Measurements from ENCODE around the gene CYP2F1. TPM values are rescaled to one million over a fixed set of nuclear protein-coding genes. Genes with fewer than 3 reads are reported as not detected.

CYP2F1 gene
- total and polyA plus RNA-seq, 10 of the 15 experiments (the other 5 are each of a cell fraction or from before 2014, with no cell fraction given): not detected

DNA sequence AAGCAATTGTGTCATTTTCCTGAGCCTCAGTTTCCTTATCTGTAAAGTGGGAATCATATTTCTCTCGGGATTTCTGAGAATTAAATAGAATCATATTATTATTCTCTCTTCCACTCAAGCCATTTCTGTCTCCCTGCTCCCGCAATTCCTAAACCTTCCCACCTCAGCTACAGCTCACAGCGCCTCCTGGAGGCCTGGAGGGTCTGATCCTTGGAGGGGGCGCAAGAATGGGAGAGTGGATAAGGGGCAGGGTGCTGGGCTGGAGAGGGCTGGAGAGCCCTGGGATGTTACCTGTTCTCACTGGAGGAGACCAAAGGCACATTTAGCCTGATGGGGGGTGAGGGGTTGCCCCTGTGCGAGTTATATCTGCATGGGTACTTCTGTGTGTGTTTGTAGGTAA lies 47.7 kb downstream of the CYP2F1 start:
- FAIRE-seq (no peak), ATAC-seq (no peak), DNase-seq (ENCODE audit: low read depth, low spot score) (no peak)
- intact Hi-C loops (cut with micrococcal nuclease; ENCODE audit: unreplicated experiment) (no loop called here), in situ Hi-C loops (cut with MboI) (no loop called here)
- WGBS (ENCODE audit: insufficient coverage, insufficient replicate concordance, low lambda C conversion rate, missing lambda C conversion rate): 74% methylated on average over 5 of the region's 5 CpGs
- ChIA-PET CTCF (interaction anchor here (0.7 kb wide), 1 partner anchor 138 kb away, joined by 3 read pairs; no protein-coding TSS in a partner anchor), RAD21 (ENCODE audit: unreplicated experiment) (no interaction called here), SMC1A (ENCODE audit: uncharacterized antibody, unreplicated experiment) (no interaction called here), POLR2A (no interaction called here)
- no peak overlapping the region for H3K9ac ChIP-seq (ENCODE audit: control insufficient read depth, insufficient read depth, low read length)
- BruUV-seq (replicated peaks): no TSS peak
- no peaks in the 10 kb centered on the region for H3K79me2 ChIP-seq (ENCODE audit: control insufficient read depth, insufficient read depth, low read length)
- H3K4me3 ChIP-seq: no peak overlapping the region
- H2AFZ ChIP-seq (ENCODE audit: control insufficient read depth, low read depth, low read length): no peak overlapping the region
- no peaks in the 10 kb centered on the region for H3K9me3 ChIP-seq (replicated peaks; ENCODE audit: control insufficient read depth, insufficient read depth, low read length)
- no peak overlapping the region for H3K4me2 ChIP-seq (ENCODE audit: control insufficient read depth, insufficient read depth)
- no peaks in the 10 kb centered on the region for H4K20me1 ChIP-seq (ENCODE audit: control insufficient read depth, insufficient read depth)
- H3K36me3 ChIP-seq (ENCODE audit: control insufficient read depth in 2 of 2, insufficient read depth in 2 of 2, low read length in 1 of 2): no peaks in the 10 kb centered on the region
- TF ChIP-seq IKZF2 (IDR thresholded peaks at IDR 0.05) (no peak), CBFB (IDR thresholded peaks at IDR 0.05; ENCODE audit: low read depth) (no peak), YY1 (IDR thresholded peaks at IDR 0.05; ENCODE audit: low read depth, low read length) (no peak), ZBTB33 (IDR thresholded peaks at IDR 0.05) (no peak), ZNF592 (IDR thresholded peaks at IDR 0.05) (no peak), ZSCAN29 (IDR thresholded peaks at IDR 0.05) (no peak), RAD21 (IDR thresholded peaks at IDR 0.05; ENCODE audit: insufficient read depth, low read depth, low read length) (no peak), CBX5 (IDR thresholded peaks at IDR 0.05; ENCODE audit: low read depth) (no peak), CBX3 (IDR thresholded peaks at IDR 0.05; ENCODE audit: borderline replicate concordance, low read depth) (no peak), EP300 (IDR thresholded peaks at IDR 0.05; ENCODE audit: borderline replicate concordance in 1 of 2, control insufficient read depth in 1 of 2, low read depth in 2 of 2, low read length in 2 of 2) (no peak), RBBP5 (conservative IDR thresholded peaks at IDR 0.05) (no peak), ZNF384 (IDR thresholded peaks at IDR 0.05; ENCODE audit: borderline replicate concordance, low read depth, low read length) (no peak)
- H3K4me1 ChIP-seq (ENCODE audit: control insufficient read depth, insufficient read depth, low read length): no peaks in the 10 kb centered on the region
- H3K27ac ChIP-seq (ENCODE audit: control insufficient read depth, insufficient read depth): no peak overlapping the region
- no peaks in the 10 kb centered on the region for H3K27me3 ChIP-seq (replicated peaks in 1 of 2; ENCODE audit: control insufficient read depth in 2 of 2, insufficient read depth in 2 of 2, low read length in 1 of 2)
